ENCODE measurements around the gene RPS14. TPM values are rescaled to one million over a fixed set of nuclear protein-coding genes. Genes with fewer than 3 reads are reported as not detected.
A peak's percentile ranks its signal among the peaks of the same experiment; 100 is the strongest.

The RPS14 gene
- total RNA-seq: 2,963 and 3,646 TPM in 2 replicates

DNA sequence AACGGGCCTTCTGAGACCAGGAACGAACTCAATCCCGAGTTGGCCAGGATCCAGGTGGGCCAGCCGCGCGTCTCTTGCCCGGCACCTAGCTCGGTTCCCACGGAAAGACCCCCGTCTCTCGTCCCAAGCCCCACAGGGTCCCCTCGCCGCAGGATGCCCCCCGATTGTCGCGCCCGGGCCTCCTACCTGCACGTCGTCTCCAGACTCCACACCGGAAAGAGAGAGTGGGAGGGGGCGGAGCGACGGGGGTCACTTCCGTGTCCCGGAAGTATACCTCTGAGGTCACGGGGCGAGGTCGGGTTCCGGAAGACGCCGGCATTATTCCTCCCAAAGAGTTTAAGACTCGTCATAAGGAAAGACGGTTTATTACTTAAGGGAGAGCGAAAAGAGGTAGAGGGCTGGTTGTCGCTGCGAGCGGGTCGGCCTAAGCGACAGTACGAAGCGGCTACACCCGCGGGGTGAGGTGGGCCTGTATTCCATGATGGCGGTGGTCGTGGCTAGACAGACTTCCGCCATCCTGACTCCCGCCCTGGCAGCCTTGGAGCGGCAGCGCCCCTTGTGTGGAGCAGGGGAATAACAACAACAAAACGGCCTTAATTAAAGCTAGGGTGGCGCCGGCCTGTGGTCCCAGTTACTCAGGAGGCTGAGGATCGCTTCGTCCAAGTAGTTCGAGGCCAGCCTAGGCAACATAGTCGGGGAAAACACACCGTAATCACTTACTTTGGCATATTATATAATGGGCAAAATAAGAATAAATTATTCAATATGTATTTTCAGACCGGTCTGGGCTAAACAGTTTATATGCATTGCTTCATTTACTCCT, at the start of gene RPS14:
TSS of gene RPS14 (minus strand) at position 223 of the 823 bp plus-strand sequence. CDS start 2,006 bp downstream, outside the sequence.
- DNase-seq (ENCODE audit: low read depth): peak; percentile 72
- peak within 1 kb of the TSS; percentile 79 for H3K4me3 ChIP-seq (ENCODE audit: low read depth, low read length)
- TF ChIP-seq, protein P1, sequence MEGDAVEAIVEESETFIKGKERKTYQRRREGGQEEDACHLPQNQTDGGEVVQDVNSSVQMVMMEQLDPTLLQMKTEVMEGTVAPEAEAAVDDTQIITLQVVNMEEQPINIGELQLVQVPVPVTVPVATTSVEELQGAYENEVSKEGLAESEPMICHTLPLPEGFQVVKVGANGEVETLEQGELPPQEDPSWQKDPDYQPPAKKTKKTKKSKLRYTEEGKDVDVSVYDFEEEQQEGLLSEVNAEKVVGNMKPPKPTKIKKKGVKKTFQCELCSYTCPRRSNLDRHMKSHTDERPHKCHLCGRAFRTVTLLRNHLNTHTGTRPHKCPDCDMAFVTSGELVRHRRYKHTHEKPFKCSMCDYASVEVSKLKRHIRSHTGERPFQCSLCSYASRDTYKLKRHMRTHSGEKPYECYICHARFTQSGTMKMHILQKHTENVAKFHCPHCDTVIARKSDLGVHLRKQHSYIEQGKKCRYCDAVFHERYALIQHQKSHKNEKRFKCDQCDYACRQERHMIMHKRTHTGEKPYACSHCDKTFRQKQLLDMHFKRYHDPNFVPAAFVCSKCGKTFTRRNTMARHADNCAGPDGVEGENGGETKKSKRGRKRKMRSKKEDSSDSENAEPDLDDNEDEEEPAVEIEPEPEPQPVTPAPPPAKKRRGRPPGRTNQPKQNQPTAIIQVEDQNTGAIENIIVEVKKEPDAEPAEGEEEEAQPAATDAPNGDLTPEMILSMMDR (conservative IDR thresholded peaks at IDR 0.05; ENCODE audit: low read depth, low read length): peak; percentile 73

DNA sequence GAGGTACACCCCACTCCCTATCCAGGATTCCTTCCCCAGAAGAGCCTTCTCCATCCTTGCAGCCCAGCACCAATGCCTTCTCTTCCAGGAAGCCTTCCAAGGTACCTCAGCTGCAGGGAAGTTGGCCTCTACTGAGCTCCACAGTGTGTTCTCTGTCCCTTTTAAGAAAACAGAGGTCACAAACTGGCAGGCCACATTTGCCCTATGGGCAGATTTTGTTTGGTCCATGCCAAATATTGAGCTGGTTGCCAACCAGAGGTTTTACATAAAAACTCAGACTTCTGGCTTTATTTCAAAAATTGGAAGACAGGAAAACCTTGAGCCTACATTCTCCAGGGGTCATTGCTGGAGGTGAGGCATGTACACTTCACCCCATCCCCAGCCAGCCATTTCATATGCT, 49.4 kb upstream of the RPS14 start:
- no peak overlapping the region for H3K4me3 ChIP-seq (ENCODE audit: low read depth, low read length)
- TF ChIP-seq, protein P1 (conservative IDR thresholded peaks at IDR 0.05; ENCODE audit: low read depth, low read length): no peak

DNA sequence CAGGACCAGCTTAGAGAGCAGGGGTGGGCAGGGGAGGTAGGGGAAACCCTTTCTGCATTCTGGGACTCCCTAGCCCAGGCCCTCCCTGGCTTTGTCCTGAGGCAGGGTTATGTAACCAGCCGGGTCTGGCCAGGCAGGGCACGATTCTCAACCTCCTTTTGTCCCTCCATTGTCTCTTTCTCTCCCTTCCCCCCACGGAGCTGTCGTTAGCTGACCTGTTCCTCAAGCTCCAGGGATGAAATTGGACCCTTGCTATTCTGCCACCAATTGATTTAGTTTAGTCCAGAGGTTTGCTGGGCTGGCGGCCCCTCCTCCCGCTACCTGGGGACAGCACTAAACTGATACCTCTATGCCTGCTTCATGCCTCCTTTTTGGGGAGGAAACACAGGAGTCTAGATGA, 49.0 kb upstream of the RPS14 start:
- no peak for DNase-seq (ENCODE audit: low read depth)
- TF ChIP-seq, protein P1 (conservative IDR thresholded peaks at IDR 0.05; ENCODE audit: low read depth, low read length): no peak
- no peak overlapping the region for H3K4me3 ChIP-seq (ENCODE audit: low read depth, low read length)

More for the DNA sequence above, 49.4 kb upstream of the RPS14 start:
- DNase-seq (ENCODE audit: low read depth): no peak

DNA sequence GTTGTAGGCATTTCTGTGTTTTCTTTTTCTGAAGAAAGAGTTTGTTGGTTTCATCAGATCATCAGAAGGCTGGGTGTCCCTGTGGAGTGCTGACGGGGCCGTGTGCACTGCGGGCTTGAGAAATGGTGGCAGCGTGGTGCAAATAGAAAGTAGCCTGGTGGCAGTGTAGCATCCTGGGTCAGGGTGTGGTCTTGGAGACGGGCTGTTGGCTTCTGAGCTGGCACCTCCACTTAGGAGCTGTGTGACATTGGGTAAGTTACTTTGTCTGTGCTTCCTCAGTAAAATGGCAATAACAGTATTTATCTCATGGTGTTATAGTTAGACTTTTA, 48.4 kb upstream of the RPS14 start:
- H3K4me3 ChIP-seq (ENCODE audit: low read depth, low read length): no peak overlapping the region
- TF ChIP-seq, protein P1 (conservative IDR thresholded peaks at IDR 0.05; ENCODE audit: low read depth, low read length): no peak
- DNase-seq (ENCODE audit: low read depth): no peak

DNA sequence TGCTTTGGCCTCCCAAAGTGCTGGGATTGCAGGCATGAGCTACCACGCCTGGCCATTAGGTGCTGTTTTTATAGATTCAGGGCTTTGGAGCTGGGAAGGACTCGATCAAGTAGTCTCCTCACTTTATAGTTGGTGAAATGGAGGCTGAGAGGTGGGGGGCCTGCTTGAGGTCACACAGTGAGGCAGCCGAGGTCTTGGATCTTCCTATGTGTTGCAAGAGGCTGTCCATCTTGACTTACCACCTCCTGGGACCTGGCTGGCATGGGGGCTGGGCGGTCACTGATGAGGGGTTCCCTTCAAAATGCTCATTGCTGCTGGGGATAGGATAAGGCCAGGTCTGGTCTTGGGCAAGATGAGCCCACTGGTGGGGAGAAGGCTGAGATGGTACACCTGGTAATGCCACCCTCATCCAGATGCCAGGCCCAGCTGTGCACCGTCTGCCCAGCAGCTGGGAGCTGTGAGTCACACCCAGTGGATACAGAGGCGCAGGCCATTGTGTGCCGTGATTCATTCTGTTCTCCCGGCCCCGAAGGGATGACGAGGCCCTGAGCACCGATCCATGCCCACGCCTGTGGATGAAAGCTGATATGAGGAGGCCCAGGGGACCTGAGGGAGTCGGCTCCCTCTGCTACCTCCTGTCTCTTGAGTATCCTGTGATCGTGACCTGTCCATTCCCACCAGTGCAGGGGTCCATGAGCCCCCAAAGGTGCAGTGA, 47.9 kb upstream of the RPS14 start:
- TF ChIP-seq, protein P1 (conservative IDR thresholded peaks at IDR 0.05; ENCODE audit: low read depth, low read length): no peak
- DNase-seq (ENCODE audit: low read depth): peak; percentile 66
- no peak overlapping the region for H3K4me3 ChIP-seq (ENCODE audit: low read depth, low read length)

DNA sequence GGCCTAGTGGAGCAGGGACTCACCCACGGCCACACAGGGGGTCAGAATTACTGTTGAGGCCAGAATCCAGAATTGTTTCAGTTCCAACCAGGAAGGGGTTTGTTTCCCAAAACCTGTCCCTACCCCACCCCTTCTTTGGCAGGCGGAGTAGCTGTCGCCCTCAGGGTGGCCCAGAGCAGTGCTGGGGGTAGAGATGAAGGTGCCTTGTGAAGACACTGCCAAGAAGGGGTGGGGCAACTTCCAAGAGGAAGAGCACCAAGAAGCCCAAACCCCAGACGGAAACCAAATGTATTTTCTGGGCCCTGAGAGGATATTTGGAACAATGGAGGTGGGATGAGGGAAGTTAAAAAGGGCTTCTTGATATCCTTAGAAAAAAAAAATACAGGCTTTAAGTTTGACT, 47.0 kb upstream of the RPS14 start:
- TF ChIP-seq, protein P1 (conservative IDR thresholded peaks at IDR 0.05; ENCODE audit: low read depth, low read length): no peak
- no peak overlapping the region for H3K4me3 ChIP-seq (ENCODE audit: low read depth, low read length)
- no peak for DNase-seq (ENCODE audit: low read depth)

All from epithelial cell of proximal tubule (primary cell).